ENCODE data around the gene SOX13.
A peak's percentile ranks its signal among the peaks of the same experiment; 100 is the strongest.

The SOX13 gene

DNA sequence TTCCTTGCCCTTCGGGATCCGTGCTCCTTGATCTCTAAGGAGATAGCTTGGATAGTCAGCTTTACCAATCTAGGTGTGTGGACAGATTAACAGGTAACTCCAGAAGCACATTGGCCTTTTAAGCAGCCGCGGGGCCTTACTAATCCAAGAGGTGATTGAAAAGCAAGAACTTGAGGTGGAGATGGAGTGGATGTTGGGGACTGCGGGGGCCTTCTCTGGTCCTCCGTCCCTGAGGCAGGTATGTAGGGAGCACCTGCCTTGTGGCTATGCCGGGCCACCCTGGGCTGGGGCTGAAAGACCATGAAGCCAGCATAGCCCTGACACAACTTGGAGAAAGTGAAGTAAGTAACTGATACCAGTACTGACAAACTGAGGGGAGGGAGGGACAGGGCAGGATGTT lies 10.6 kb downstream of the SOX13 start:
- TF ChIP-seq NFIC (IDR thresholded peaks at IDR 0.05): no peak
- TF ChIP-seq, protein P1, sequence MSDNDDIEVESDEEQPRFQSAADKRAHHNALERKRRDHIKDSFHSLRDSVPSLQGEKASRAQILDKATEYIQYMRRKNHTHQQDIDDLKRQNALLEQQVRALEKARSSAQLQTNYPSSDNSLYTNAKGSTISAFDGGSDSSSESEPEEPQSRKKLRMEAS (IDR thresholded peaks at IDR 0.05): no peak
- TF ChIP-seq EGR1 (IDR thresholded peaks at IDR 0.05): no peak
- no peak for TF ChIP-seq EP300 (IDR thresholded peaks at IDR 0.05; ENCODE audit: borderline replicate concordance)
- TF ChIP-seq ZBTB7A (IDR thresholded peaks at IDR 0.05; ENCODE audit: low read depth): no peak
- TF ChIP-seq CEBPB (IDR thresholded peaks at IDR 0.05): no peak
- TF ChIP-seq YY1 (IDR thresholded peaks at IDR 0.05; ENCODE audit: low read depth): no peak
- no peak for TF ChIP-seq TAF1 (IDR thresholded peaks at IDR 0.05; ENCODE audit: low read depth)
- no peak for TF ChIP-seq CREB1 (IDR thresholded peaks at IDR 0.05; ENCODE audit: low read depth)
- TF ChIP-seq, protein P2, sequence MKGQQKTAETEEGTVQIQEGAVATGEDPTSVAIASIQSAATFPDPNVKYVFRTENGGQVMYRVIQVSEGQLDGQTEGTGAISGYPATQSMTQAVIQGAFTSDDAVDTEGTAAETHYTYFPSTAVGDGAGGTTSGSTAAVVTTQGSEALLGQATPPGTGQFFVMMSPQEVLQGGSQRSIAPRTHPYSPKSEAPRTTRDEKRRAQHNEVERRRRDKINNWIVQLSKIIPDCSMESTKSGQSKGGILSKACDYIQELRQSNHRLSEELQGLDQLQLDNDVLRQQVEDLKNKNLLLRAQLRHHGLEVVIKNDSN (IDR thresholded peaks at IDR 0.05): no peak
- TF ChIP-seq RAD21 (IDR thresholded peaks at IDR 0.05; ENCODE audit: low read depth): no peak
- no peak for TF ChIP-seq TEAD4 (IDR thresholded peaks at IDR 0.05)
- no peak for TF ChIP-seq TCF12 (IDR thresholded peaks at IDR 0.05; ENCODE audit: low read depth)

DNA sequence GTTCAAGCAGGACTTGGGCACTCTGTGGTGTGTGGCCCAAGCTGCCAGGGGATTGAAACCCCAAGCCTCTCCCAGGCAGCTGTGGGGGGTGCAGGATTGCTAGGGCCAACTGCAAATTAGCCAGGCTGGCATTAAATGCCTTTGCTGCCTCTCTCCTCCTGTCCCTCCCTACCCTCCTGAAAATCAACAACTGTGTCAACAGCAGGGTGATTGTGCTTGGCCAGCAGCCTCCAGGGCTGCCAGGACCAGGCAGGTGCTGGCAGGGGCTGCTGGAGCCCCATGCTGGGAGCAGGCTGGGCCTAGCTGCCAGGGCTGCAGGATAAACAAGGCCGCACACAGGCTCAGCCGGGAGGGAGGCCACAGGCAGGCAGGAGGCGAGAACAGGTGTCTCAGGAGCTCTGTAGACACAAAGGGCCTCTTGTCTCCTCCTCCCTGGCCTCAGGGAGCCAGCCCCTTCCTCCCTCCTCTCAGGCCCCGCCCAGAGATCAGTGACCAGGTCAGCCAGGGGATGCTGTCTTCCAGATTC lies 11.4 kb downstream of the SOX13 start:
- TF ChIP-seq EP300 (IDR thresholded peaks at IDR 0.05; ENCODE audit: borderline replicate concordance) (peak; percentile 58), EGR1 (IDR thresholded peaks at IDR 0.05) (no peak), ZBTB7A (IDR thresholded peaks at IDR 0.05; ENCODE audit: low read depth) (0 out of 2 replicates have a peak, but pooled peaks have one; percentile 28), TEAD4 (IDR thresholded peaks at IDR 0.05) (peak; percentile 33; the same call in 1 of the 2 replicates), NFIC (IDR thresholded peaks at IDR 0.05) (peak; percentile 84), TCF12 (IDR thresholded peaks at IDR 0.05; ENCODE audit: low read depth) (peak; percentile 93), FOXM1 (IDR thresholded peaks at IDR 0.05; ENCODE audit: borderline replicate concordance, low read depth) (peak; percentile 38; the same call in 1 of the 2 replicates), TAF1 (IDR thresholded peaks at IDR 0.05; ENCODE audit: low read depth) (no peak; the same call in 1 of the 2 replicates), RAD21 (IDR thresholded peaks at IDR 0.05; ENCODE audit: low read depth) (peak; percentile 1; the same call in 1 of the 2 replicates), CEBPB (IDR thresholded peaks at IDR 0.05) (no peak)
- TF ChIP-seq, protein P1 (IDR thresholded peaks at IDR 0.05): peak; percentile 72
- TF ChIP-seq, protein P3, sequence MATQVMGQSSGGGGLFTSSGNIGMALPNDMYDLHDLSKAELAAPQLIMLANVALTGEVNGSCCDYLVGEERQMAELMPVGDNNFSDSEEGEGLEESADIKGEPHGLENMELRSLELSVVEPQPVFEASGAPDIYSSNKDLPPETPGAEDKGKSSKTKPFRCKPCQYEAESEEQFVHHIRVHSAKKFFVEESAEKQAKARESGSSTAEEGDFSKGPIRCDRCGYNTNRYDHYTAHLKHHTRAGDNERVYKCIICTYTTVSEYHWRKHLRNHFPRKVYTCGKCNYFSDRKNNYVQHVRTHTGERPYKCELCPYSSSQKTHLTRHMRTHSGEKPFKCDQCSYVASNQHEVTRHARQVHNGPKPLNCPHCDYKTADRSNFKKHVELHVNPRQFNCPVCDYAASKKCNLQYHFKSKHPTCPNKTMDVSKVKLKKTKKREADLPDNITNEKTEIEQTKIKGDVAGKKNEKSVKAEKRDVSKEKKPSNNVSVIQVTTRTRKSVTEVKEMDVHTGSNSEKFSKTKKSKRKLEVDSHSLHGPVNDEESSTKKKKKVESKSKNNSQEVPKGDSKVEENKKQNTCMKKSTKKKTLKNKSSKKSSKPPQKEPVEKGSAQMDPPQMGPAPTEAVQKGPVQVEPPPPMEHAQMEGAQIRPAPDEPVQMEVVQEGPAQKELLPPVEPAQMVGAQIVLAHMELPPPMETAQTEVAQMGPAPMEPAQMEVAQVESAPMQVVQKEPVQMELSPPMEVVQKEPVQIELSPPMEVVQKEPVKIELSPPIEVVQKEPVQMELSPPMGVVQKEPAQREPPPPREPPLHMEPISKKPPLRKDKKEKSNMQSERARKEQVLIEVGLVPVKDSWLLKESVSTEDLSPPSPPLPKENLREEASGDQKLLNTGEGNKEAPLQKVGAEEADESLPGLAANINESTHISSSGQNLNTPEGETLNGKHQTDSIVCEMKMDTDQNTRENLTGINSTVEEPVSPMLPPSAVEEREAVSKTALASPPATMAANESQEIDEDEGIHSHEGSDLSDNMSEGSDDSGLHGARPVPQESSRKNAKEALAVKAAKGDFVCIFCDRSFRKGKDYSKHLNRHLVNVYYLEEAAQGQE (IDR thresholded peaks at IDR 0.05; ENCODE audit: low read depth): no peak

DNA sequence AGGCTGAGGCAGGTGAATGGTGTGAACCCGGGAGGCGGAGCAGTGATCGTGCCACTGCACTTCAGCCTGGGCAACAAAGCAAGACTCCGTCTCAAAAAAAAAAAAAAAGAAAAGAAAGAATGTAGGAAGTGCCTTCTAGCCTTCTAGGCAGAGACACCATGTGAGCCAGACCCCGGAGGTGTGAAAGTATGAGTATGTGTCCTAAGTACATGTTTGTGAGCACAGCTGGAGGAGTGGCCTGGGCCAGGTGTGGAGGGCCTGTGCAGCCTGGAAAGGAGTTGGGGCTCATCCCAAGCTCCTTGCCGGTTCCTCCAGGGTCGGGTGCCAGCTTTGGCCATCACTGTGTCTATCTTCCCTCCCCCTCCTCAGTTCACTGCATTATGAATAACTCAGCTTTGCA lies 13.0 kb downstream of the SOX13 start:
- TF ChIP-seq YY1 (IDR thresholded peaks at IDR 0.05; ENCODE audit: low read depth) (no peak), EGR1 (IDR thresholded peaks at IDR 0.05) (no peak), TAF1 (IDR thresholded peaks at IDR 0.05; ENCODE audit: low read depth) (no peak), RAD21 (IDR thresholded peaks at IDR 0.05; ENCODE audit: low read depth) (no peak), TEAD4 (IDR thresholded peaks at IDR 0.05) (no peak), CREB1 (IDR thresholded peaks at IDR 0.05; ENCODE audit: low read depth) (no peak), TCF12 (IDR thresholded peaks at IDR 0.05; ENCODE audit: low read depth) (no peak), CEBPB (IDR thresholded peaks at IDR 0.05) (no peak)
- TF ChIP-seq, protein P3 (IDR thresholded peaks at IDR 0.05; ENCODE audit: low read depth): no peak
- TF ChIP-seq, protein P1 (IDR thresholded peaks at IDR 0.05): no peak

DNA sequence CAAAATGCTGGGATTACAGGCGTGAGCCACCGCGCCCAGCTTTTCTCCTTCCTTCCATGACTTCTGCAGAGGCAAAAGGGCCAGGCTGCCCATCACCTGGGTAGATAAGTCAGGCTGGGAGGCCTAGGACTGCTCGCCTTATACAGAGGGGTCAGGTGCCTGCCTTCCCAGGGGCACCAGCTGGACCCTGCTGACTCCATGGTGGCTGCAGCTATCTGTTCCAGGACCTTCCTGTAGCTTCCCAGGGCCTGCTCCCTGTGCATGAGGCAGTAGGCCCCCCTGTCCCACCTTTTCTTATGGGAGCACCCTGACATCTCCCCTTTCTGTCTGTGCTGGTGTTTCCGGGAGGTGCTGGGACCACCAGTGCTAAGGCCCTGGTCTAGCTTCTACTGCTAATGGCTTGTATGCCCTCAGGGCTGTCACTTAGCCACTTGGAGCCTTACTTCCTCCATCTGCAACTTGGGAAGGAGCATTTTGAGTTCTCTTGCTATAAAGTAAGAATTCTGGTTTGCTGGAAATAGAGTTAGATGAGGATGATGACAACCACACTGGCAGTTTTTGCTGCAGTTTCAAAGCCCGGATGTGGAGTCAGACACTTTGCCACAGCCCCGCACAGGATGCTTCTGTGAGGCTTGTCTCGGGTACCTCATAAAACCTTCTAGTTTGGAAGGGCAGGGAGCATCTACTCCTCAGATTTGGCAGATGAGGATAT lies 14.4 kb downstream of the SOX13 start:
- TF ChIP-seq TCF12 (IDR thresholded peaks at IDR 0.05; ENCODE audit: low read depth): no peak
- TF ChIP-seq, protein P2 (IDR thresholded peaks at IDR 0.05): no peak
- TF ChIP-seq EP300 (IDR thresholded peaks at IDR 0.05; ENCODE audit: borderline replicate concordance): no peak
- no peak for TF ChIP-seq TEAD4 (IDR thresholded peaks at IDR 0.05)
- no peak for TF ChIP-seq TAF1 (IDR thresholded peaks at IDR 0.05; ENCODE audit: low read depth)
- TF ChIP-seq NFIC (IDR thresholded peaks at IDR 0.05): no peak
- TF ChIP-seq YY1 (IDR thresholded peaks at IDR 0.05; ENCODE audit: low read depth): no peak
- TF ChIP-seq FOXM1 (IDR thresholded peaks at IDR 0.05; ENCODE audit: borderline replicate concordance, low read depth): no peak
- TF ChIP-seq ZBTB7A (IDR thresholded peaks at IDR 0.05; ENCODE audit: low read depth): no peak
- TF ChIP-seq CEBPB (IDR thresholded peaks at IDR 0.05): no peak
- TF ChIP-seq RAD21 (IDR thresholded peaks at IDR 0.05; ENCODE audit: low read depth): no peak
- TF ChIP-seq, protein P1 (IDR thresholded peaks at IDR 0.05): no peak
- no peak for TF ChIP-seq CREB1 (IDR thresholded peaks at IDR 0.05; ENCODE audit: low read depth)
- TF ChIP-seq, protein P3 (IDR thresholded peaks at IDR 0.05; ENCODE audit: low read depth): no peak
- TF ChIP-seq EGR1 (IDR thresholded peaks at IDR 0.05): no peak
